Type B pancreatic cell (in vitro differentiated cells): ENCODE results near the gene FUBP3. TPM values are rescaled to one million over a fixed set of nuclear protein-coding genes. Genes with fewer than 3 reads are reported as not detected.

Experiments used
- DNase-seq: peaks from one replicate; pipeline ENCODE4 v3.0.0; 2021; ENCODE audit warnings: mixed read lengths; ENCODE audit not compliant: unreplicated experiment; ENCODE audit errors: extremely low spot score
- H3K27ac Mint-ChIP-seq: 2 replicates; pipeline ENCODE4 v1.8.0; 2021; ENCODE audit warnings: mild to moderate bottlenecking, mixed read lengths
- H3K27me3 Mint-ChIP-seq: 2 replicates; pipeline ENCODE4 v1.8.0; 2021; ENCODE audit warnings: mixed read lengths
- H3K36me3 Mint-ChIP-seq: 2 replicates; pipeline ENCODE4 v1.8.0; 2021; ENCODE audit warnings: mixed read lengths
- H3K4me1 Mint-ChIP-seq: one replicate; pipeline ENCODE4 v1.8.0; 2021; ENCODE audit warnings: mixed read lengths; ENCODE audit not compliant: unreplicated experiment
- H3K4me3 Mint-ChIP-seq: 2 replicates; pipeline ENCODE4 v1.8.0; 2021; ENCODE audit warnings: mild to moderate bottlenecking, mixed read lengths
- H3K9me3 Mint-ChIP-seq: 2 replicates; pipeline ENCODE4 v1.8.0; 2021; ENCODE audit warnings: mixed read lengths
- CTCF ChIP-seq: fragments of 200-600 bp; sonication (generic); conservative IDR thresholded peaks from 2 replicates; pipeline ENCODE4 v1.5.0; 2021; ENCODE audit warnings: antibody characterized with exemption, mild to moderate bottlenecking
- total RNA-seq: library from RNA; stranded (reverse); gene quantifications from 2 replicates; pipeline ENCODE4 v1.2.1, GENCODE V29; 2021; ENCODE audit warnings: low replicate concordance

Gene FUBP3
- total RNA-seq, 1 donor from 2014 or later = 59.3 TPM

- Mint-ChIP-seq H3K27ac (no peak overlapping the region), H3K4me3 (peak overlapping the region; percentile 41), H3K4me1 (peaks cover 8% of the 10 kb centered on the region), H3K9me3 (no peaks in the 10 kb centered on the region), H3K27me3 (peaks cover 84% of the 10 kb centered on the region), H3K36me3 (no peaks in the 10 kb centered on the region)
- no peak for DNase-seq
- TF ChIP-seq CTCF = no peak
Observed at GRCh38 chr9:130662099-130662969, 83.0 kb downstream of the FUBP3 start.

- H3K27ac Mint-ChIP-seq = no peak overlapping the region
- H3K9me3 Mint-ChIP-seq = no peaks in the 10 kb centered on the region
- H3K4me1 Mint-ChIP-seq = peaks cover 8% of the 10 kb centered on the region
- no peak for DNase-seq
- TF ChIP-seq CTCF = no peak
- H3K4me3 Mint-ChIP-seq = peak overlapping the region; percentile 41
- peaks cover 84% of the 10 kb centered on the region for H3K27me3 Mint-ChIP-seq
- H3K36me3 Mint-ChIP-seq = no peaks in the 10 kb centered on the region
Observed at GRCh38 chr9:130662970-130663257, 83.5 kb downstream of the FUBP3 start.

GRCh38 chr9:130663258-130663976 is 84.0 kb downstream of the FUBP3 start:
- Mint-ChIP-seq H3K4me3 (no peak overlapping the region), H3K27me3 (peaks cover 84% of the 10 kb centered on the region), H3K9me3 (no peaks in the 10 kb centered on the region), H3K36me3 (no peaks in the 10 kb centered on the region), H3K4me1 (peaks cover 8% of the 10 kb centered on the region), H3K27ac (no peak overlapping the region)
- no peak for DNase-seq
- no peak for TF ChIP-seq CTCF

- no peak overlapping the region for H3K27ac Mint-ChIP-seq
- peaks cover 8% of the 10 kb centered on the region for H3K4me1 Mint-ChIP-seq
- H3K27me3 Mint-ChIP-seq = peaks cover 84% of the 10 kb centered on the region
- no peaks in the 10 kb centered on the region for H3K36me3 Mint-ChIP-seq
- H3K4me3 Mint-ChIP-seq = peak overlapping the region; percentile 55
- no peak for DNase-seq
- TF ChIP-seq CTCF = no peak
- no peaks in the 10 kb centered on the region for H3K9me3 Mint-ChIP-seq
Observed at GRCh38 chr9:130663977-130664250, 84.5 kb downstream of the FUBP3 start.

- H3K9me3 Mint-ChIP-seq = no peaks in the 10 kb centered on the region
- no peaks in the 10 kb centered on the region for H3K36me3 Mint-ChIP-seq
- H3K27me3 Mint-ChIP-seq = peaks cover 82% of the 10 kb centered on the region
- H3K4me1 Mint-ChIP-seq = peaks cover 8% of the 10 kb centered on the region
- DNase-seq = no peak
- no peak within 1 kb of the TSS for H3K27ac Mint-ChIP-seq
- TF ChIP-seq CTCF = no peak
- H3K4me3 Mint-ChIP-seq = peak within 1 kb of the TSS; percentile 68
Observed at GRCh38 chr9:130664251-130665028, 85.1 kb downstream of the FUBP3 start, which contains the start of gene PRDM12. PRDM12 (plus strand) TSS chr9:130664594; CDS start chr9:130664654, 60 bp downstream.
